H1 (cell line): Measurements from ENCODE around the gene TMEM151A. TPM values are rescaled to one million over a fixed set of nuclear protein-coding genes. Genes with fewer than 3 reads are reported as not detected.

Experiments
- BRCA1 ChIP-seq: IDR thresholded peaks from 2 replicates; pipeline ENCODE4 v1.6.1; 2012; ENCODE audit warnings: low read depth, low read length, improper control_type of control experiment
- PHF8 ChIP-seq: fragments of 200-600 bp; sonication (generic); conservative IDR thresholded peaks from 2 replicates; pipeline ENCODE4 v1.7.1; 2012; ENCODE audit warnings: low read depth, mild to moderate bottlenecking, inconsistent platforms, low read length, moderate library complexity
- POLR2AphosphoS5 ChIP-seq: IDR thresholded peaks from 2 replicates; pipeline ENCODE4 v1.6.1; 2011; ENCODE audit warnings: low read depth, low read length
- RAD21 ChIP-seq, 2 experiments: IDR thresholded peaks in 1 of 2; conservative IDR thresholded peaks in 1 of 2; 2 replicates each; pipeline ENCODE4 v1.6.1; 2011; ENCODE audit warnings: low read depth in 2 of 2, low read length in 2 of 2, improper control_type of control experiment in 1 of 2, inconsistent platforms in 1 of 2, mild to moderate bottlenecking in 1 of 2, moderate library complexity in 1 of 2
- SP2 ChIP-seq: IDR thresholded peaks from 2 replicates; pipeline ENCODE4 v1.6.1; 2012; ENCODE audit warnings: mild to moderate bottlenecking, low read length, inconsistent platforms
- ZNF274 ChIP-seq: IDR thresholded peaks from 2 replicates; pipeline ENCODE4 v1.7.0; 2012; ENCODE audit warnings: low read length, borderline replicate concordance; ENCODE audit errors: extremely low read depth
- polyA plus RNA-seq, 7 experiments: library from polyadenylated mRNA; depleted of rRNA in 3 of 7; stranded (reverse) in 5 of 7; unstranded in 2 of 7; fragments of >200 nt in 5 of 7; fragments of 200-250 nt in 2 of 7; gene quantifications; 1 replicate in 5 of 7; 2 replicates in 1 of 7; 4 replicates in 1 of 7; pipeline versions ENCODE4 v1.2.1 to v1.2.3, GENCODE V29; 2011 to 2013; ENCODE audit warnings: missing spikeins in 2 of 7, mixed read lengths in 2 of 7
- total RNA-seq: library from RNA; stranded (reverse); fragmentation: NEBNext Ultra II Directional; extraction: Animal tissue kit (Norgen Biotek cat#: 25700); gene quantifications from 2 replicates; pipeline ENCODE4 v1.2.1, GENCODE V29; 2021
- TF ChIP-seq, protein P1 (sequence below): IDR thresholded peaks from 2 replicates; pipeline ENCODE4 v1.6.1; 2012; ENCODE audit warnings: inconsistent platforms

The TMEM151A gene
- total and polyA plus RNA-seq, 2 of the 8 experiments (the other 6 are each of a cell fraction or from before 2014, with no cell fraction given), result 3.2 TPM

DNA sequence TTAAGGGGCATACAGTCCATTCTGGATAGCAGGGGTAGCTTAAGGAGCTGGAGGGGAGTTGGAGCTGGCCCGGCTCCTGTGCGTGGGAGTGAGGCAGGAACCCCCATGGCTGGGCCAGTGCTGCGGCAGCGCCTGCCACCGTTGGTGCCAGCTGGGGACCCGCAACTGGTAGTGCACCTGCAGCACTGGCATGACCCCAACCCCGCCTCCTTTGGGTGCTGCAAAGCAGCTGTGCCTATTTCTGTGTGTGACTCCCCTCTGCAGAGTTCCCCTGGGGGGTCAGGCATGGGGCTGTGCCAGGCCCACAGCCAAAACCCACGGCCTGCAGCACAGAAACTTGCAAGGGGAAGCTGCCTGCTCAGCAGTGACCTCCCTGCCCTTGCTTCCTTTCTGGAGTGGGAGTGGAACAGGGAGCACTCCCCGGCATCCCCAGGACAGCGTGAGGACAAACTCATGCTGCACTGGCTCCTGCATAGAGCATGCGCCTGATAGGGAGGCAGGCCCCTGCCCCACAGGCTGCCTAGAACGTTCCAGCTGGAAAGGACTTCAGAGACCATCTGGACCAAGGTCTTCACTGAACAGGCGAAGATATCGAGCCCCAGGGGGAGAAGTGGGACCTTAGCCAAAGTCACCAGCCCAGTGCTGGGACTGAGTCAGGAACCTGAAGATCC lies 49.5 kb upstream of the TMEM151A start (continued):
- TF ChIP-seq, protein P1, sequence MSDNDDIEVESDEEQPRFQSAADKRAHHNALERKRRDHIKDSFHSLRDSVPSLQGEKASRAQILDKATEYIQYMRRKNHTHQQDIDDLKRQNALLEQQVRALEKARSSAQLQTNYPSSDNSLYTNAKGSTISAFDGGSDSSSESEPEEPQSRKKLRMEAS, result no peak
- TF ChIP-seq ZNF274 (no peak), POLR2AphosphoS5 (no peak), PHF8 (no peak), RAD21 (IDR thresholded peaks at IDR 0.05 in 1 of 2, conservative IDR thresholded peaks at IDR 0.05 in 1 of 2; ENCODE audit: low read depth in 2 of 2, low read length in 2 of 2) (no peak), BRCA1 (no peak), SP2 (no peak)
